ENCODE data around the gene PSD. TPM values are rescaled to one million over a fixed set of nuclear protein-coding genes. Genes with fewer than 3 reads are reported as not detected.

The PSD gene
- polyA plus RNA-seq, 1 donor from 2014 or later: 68.8 TPM

DNA sequence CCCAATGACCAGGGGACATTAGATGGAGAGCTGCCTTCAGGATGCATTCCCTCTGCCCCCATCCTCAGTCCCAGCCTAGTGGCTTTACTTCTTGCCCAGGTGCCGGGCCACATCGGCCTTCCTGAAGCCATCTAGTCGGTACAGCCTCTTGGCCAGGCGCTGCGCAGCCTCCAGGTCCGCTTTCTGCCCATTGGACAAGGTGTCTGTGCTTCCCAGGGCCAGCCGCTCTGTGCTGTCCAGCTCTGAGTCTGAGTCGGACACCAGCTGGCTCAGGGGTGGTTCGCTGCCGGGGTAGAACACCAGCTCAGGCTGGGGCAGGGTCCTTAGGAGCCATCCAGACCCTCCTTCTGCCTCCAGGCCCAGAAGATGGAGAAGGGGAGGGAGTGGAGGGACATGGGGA lies 6.3 kb downstream of the PSD start:
- TF ChIP-seq, protein P1, sequence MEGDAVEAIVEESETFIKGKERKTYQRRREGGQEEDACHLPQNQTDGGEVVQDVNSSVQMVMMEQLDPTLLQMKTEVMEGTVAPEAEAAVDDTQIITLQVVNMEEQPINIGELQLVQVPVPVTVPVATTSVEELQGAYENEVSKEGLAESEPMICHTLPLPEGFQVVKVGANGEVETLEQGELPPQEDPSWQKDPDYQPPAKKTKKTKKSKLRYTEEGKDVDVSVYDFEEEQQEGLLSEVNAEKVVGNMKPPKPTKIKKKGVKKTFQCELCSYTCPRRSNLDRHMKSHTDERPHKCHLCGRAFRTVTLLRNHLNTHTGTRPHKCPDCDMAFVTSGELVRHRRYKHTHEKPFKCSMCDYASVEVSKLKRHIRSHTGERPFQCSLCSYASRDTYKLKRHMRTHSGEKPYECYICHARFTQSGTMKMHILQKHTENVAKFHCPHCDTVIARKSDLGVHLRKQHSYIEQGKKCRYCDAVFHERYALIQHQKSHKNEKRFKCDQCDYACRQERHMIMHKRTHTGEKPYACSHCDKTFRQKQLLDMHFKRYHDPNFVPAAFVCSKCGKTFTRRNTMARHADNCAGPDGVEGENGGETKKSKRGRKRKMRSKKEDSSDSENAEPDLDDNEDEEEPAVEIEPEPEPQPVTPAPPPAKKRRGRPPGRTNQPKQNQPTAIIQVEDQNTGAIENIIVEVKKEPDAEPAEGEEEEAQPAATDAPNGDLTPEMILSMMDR (IDR thresholded peaks at IDR 0.05; ENCODE audit: poor library complexity, severe bottlenecking): no peak
- TF ChIP-seq EP300 (conservative IDR thresholded peaks at IDR 0.05; ENCODE audit: poor library complexity, severe bottlenecking): no peak
- TF ChIP-seq POLR2AphosphoS5 (IDR thresholded peaks at IDR 0.05): no peak
- no peak for TF ChIP-seq TAF1 (IDR thresholded peaks at IDR 0.05; ENCODE audit: low read depth)
- TF ChIP-seq EZH2 (IDR thresholded peaks at IDR 0.05; ENCODE audit: borderline replicate concordance, insufficient read depth, low read length, poor library complexity, severe bottlenecking): no peak
- no peak for TF ChIP-seq SMC3 (conservative IDR thresholded peaks at IDR 0.05; ENCODE audit: poor library complexity)
- TF ChIP-seq, protein P2, sequence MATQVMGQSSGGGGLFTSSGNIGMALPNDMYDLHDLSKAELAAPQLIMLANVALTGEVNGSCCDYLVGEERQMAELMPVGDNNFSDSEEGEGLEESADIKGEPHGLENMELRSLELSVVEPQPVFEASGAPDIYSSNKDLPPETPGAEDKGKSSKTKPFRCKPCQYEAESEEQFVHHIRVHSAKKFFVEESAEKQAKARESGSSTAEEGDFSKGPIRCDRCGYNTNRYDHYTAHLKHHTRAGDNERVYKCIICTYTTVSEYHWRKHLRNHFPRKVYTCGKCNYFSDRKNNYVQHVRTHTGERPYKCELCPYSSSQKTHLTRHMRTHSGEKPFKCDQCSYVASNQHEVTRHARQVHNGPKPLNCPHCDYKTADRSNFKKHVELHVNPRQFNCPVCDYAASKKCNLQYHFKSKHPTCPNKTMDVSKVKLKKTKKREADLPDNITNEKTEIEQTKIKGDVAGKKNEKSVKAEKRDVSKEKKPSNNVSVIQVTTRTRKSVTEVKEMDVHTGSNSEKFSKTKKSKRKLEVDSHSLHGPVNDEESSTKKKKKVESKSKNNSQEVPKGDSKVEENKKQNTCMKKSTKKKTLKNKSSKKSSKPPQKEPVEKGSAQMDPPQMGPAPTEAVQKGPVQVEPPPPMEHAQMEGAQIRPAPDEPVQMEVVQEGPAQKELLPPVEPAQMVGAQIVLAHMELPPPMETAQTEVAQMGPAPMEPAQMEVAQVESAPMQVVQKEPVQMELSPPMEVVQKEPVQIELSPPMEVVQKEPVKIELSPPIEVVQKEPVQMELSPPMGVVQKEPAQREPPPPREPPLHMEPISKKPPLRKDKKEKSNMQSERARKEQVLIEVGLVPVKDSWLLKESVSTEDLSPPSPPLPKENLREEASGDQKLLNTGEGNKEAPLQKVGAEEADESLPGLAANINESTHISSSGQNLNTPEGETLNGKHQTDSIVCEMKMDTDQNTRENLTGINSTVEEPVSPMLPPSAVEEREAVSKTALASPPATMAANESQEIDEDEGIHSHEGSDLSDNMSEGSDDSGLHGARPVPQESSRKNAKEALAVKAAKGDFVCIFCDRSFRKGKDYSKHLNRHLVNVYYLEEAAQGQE (IDR thresholded peaks at IDR 0.05; ENCODE audit: borderline replicate concordance): no peak
- TF ChIP-seq RAD21 (conservative IDR thresholded peaks at IDR 0.05): no peak
- TF ChIP-seq MXI1 (conservative IDR thresholded peaks at IDR 0.05; ENCODE audit: poor library complexity, severe bottlenecking): no peak

DNA sequence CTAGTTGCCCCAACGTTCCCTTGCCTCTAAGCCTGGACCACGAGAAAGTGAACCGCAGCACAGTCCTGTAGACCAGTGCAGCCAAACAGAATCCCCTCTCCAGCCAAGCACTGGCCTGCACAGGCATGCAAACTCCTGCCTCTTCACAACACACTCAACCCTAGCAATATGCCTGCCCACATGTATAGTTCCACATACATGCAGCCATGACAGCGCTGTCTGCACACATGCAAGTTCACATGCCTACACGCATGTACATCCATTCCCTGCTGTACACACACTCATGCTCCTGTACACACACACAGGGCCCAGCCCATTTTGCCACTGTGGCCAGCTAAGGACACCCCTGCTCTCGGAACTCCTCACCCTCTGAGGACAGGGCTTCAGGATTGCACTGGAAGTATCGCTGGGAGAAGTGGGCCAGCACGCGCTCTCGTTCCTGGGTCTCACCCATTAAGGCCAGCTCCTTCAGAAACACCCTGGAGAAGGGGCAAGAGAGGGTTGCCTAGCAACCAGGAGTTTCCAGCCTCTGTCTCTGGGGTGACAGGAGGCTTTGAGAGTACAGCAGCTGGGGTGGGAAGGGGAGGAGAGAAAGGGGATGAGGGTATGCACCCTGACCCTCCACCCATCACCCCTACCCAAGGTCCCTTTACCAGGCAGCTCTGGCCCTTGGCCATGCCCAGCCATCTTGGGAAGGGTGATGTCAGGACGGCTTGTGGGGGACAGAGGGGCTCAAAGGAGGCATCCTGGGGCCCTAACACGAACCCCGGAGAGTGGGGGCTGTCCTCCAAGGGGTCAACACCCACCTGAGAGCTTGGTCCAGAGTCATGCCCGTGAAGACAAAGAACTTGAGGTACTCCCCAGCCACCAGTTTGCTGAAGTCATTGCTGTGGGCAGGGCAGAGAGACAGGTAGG lies 7.0 kb downstream of the PSD start:
- H3K4me3 ChIP-seq (ENCODE audit: low read length): peak overlapping the region; percentile 62
- H3K27ac ChIP-seq (ENCODE audit: low read length): peak overlapping the region; percentile 68
- H3K9me3 ChIP-seq (ENCODE audit: low read length): no peaks in the 10 kb centered on the region
- H3K27me3 ChIP-seq (ENCODE audit: insufficient read depth, low read depth, low read length): peaks cover 7% of the 10 kb centered on the region
- H3K79me2 ChIP-seq (replicated peaks; ENCODE audit: insufficient read depth, low read length): peaks cover 14% of the 10 kb centered on the region
- H3K9me2 ChIP-seq (ENCODE audit: insufficient read depth, low read length): no peaks in the 10 kb centered on the region
- peak overlapping the region; percentile 34 for H3K4me2 ChIP-seq (ENCODE audit: low read length)
- H4K20me1 ChIP-seq (ENCODE audit: insufficient read depth): no peaks in the 10 kb centered on the region
- no peaks in the 10 kb centered on the region for H3F3A ChIP-seq (ENCODE audit: insufficient read depth, low read length, poor library complexity, severe bottlenecking)
- no peaks in the 10 kb centered on the region for H3K36me3 ChIP-seq (ENCODE audit: insufficient read depth, low read length)
- H2AFZ ChIP-seq (ENCODE audit: low read depth, low read length): no peak overlapping the region
- no peak for TF ChIP-seq SMC3 (conservative IDR thresholded peaks at IDR 0.05; ENCODE audit: poor library complexity)
- TF ChIP-seq MXI1 (conservative IDR thresholded peaks at IDR 0.05; ENCODE audit: poor library complexity, severe bottlenecking): no peak
- no peak for TF ChIP-seq RAD21 (conservative IDR thresholded peaks at IDR 0.05)
- TF ChIP-seq, protein P1 (IDR thresholded peaks at IDR 0.05; ENCODE audit: poor library complexity, severe bottlenecking): no peak
- TF ChIP-seq, protein P2 (IDR thresholded peaks at IDR 0.05; ENCODE audit: borderline replicate concordance): no peak
- no peak for TF ChIP-seq TAF1 (IDR thresholded peaks at IDR 0.05; ENCODE audit: low read depth)
- no peak for TF ChIP-seq EZH2 (IDR thresholded peaks at IDR 0.05; ENCODE audit: borderline replicate concordance, insufficient read depth, low read length, poor library complexity, severe bottlenecking)
- TF ChIP-seq POLR2AphosphoS5 (IDR thresholded peaks at IDR 0.05): no peak
- TF ChIP-seq EP300 (conservative IDR thresholded peaks at IDR 0.05; ENCODE audit: poor library complexity, severe bottlenecking): no peak
- H3K9ac ChIP-seq (ENCODE audit: low read length): peak overlapping the region; percentile 58

More for the DNA sequence above, 6.3 kb downstream of the PSD start:
- Histone ChIP-seq H4K20me1 (ENCODE audit: insufficient read depth) (no peaks in the 10 kb centered on the region), H3F3A (ENCODE audit: insufficient read depth, low read length, poor library complexity, severe bottlenecking) (no peaks in the 10 kb centered on the region), H3K9me3 (ENCODE audit: low read length) (no peaks in the 10 kb centered on the region), H3K4me3 (ENCODE audit: low read length) (peak overlapping the region; percentile 62), H2AFZ (ENCODE audit: low read depth, low read length) (no peak overlapping the region), H3K79me2 (replicated peaks; ENCODE audit: insufficient read depth, low read length) (peaks cover 14% of the 10 kb centered on the region), H3K9me2 (ENCODE audit: insufficient read depth, low read length) (no peaks in the 10 kb centered on the region), H3K9ac (ENCODE audit: low read length) (peak overlapping the region; percentile 58), H3K27ac (ENCODE audit: low read length) (peak overlapping the region; percentile 68), H3K27me3 (ENCODE audit: insufficient read depth, low read depth, low read length) (peaks cover 7% of the 10 kb centered on the region), H3K36me3 (ENCODE audit: insufficient read depth, low read length) (no peaks in the 10 kb centered on the region), H3K4me2 (ENCODE audit: low read length) (peak overlapping the region; percentile 67)
